ENCODE data around the gene GRID1. TPM values are rescaled to one million over a fixed set of nuclear protein-coding genes. Genes with fewer than 3 reads are reported as not detected.

Gene GRID1
- total RNA-seq, 1 experiment from 2014 or later, result 0.37 TPM

DNA sequence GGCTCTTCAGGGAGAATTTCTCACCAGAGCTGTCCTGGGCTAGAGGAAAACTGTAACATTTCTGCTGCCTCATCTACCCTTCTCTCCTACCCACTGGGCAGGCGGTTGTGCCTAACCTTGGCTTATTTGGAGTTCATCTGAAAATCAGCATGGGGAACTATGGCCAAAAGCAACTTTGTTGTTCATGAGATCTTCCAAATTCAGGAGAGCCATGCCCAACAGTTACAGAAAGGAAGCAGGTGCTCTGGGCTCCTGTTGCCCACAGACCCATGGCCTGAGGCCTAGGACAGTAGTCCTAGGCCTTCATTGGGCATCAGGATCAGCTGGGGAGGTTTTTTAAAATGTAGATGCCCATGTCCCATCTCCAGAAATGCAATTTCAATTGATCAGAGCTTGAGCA, 85.2 kb downstream of the GRID1 start:
- H3K36me3 Mint-ChIP-seq, result peaks cover 16% of the 10 kb centered on the region
- no peak for DNase-seq (ENCODE audit: low spot score)
- ChIA-PET POLR2A (no interaction called here), CTCF (no interaction called here)
- no peak overlapping the region for H3K4me3 Mint-ChIP-seq
- TF ChIP-seq, protein P1, sequence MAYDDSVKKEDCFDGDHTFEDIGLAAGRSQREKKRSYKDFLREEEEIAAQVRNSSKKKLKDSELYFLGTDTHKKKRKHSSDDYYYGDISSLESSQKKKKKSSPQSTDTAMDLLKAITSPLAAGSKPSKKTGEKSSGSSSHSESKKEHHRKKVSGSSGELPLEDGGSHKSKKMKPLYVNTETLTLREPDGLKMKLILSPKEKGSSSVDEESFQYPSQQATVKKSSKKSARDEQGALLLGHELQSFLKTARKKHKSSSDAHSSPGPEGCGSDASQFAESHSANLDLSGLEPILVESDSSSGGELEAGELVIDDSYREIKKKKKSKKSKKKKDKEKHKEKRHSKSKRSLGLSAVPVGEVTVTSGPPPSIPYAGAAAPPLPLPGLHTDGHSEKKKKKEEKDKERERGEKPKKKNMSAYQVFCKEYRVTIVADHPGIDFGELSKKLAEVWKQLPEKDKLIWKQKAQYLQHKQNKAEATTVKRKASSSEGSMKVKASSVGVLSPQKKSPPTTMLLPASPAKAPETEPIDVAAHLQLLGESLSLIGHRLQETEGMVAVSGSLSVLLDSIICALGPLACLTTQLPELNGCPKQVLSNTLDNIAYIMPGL (CRISPR knock-in tag; IDR thresholded peaks at IDR 0.05), result no peak
- TF ChIP-seq, protein P2, sequence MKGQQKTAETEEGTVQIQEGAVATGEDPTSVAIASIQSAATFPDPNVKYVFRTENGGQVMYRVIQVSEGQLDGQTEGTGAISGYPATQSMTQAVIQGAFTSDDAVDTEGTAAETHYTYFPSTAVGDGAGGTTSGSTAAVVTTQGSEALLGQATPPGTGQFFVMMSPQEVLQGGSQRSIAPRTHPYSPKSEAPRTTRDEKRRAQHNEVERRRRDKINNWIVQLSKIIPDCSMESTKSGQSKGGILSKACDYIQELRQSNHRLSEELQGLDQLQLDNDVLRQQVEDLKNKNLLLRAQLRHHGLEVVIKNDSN (CRISPR knock-in tag; IDR thresholded peaks at IDR 0.05), result no peak
- no peak for TF ChIP-seq EMX1 (CRISPR knock-in tag; IDR thresholded peaks at IDR 0.05)
- TF ChIP-seq, protein P3, sequence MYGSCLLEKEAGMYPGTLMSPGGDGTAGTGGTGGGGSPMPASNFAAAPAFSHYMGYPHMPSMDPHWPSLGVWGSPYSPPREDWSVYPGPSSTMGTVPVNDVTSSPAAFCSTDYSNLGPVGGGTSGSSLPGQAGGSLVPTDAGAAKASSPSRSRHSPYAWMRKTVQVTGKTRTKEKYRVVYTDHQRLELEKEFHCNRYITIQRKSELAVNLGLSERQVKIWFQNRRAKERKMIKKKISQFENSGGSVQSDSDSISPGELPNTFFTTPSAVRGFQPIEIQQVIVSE (CRISPR knock-in tag; IDR thresholded peaks at IDR 0.05; ENCODE audit: borderline replicate concordance), result no peak
- TF ChIP-seq ZNF416 (CRISPR knock-in tag; IDR thresholded peaks at IDR 0.05), result no peak
- TF ChIP-seq CBFB (CRISPR knock-in tag; IDR thresholded peaks at IDR 0.05; ENCODE audit: low read depth), result no peak
- no peak for TF ChIP-seq OVOL2 (CRISPR knock-in tag; IDR thresholded peaks at IDR 0.05; ENCODE audit: borderline replicate concordance)
- no peak for TF ChIP-seq ZNF671 (CRISPR knock-in tag; IDR thresholded peaks at IDR 0.05)
- no peak for TF ChIP-seq FOXK1 (CRISPR knock-in tag; IDR thresholded peaks at IDR 0.05)
- no peak for TF ChIP-seq ATF1 (CRISPR knock-in tag; IDR thresholded peaks at IDR 0.05)
- H3K27me3 Mint-ChIP-seq (ENCODE audit: low read depth), result peaks cover 5% of the 10 kb centered on the region; the same call in 1 of the 2 replicates
- H3K27ac Mint-ChIP-seq, result no peak overlapping the region
- peaks cover 43% of the 10 kb centered on the region for H3K9me3 Mint-ChIP-seq
- H3K4me1 Mint-ChIP-seq, result no peaks in the 10 kb centered on the region
- ATAC-seq, result no peak

DNA sequence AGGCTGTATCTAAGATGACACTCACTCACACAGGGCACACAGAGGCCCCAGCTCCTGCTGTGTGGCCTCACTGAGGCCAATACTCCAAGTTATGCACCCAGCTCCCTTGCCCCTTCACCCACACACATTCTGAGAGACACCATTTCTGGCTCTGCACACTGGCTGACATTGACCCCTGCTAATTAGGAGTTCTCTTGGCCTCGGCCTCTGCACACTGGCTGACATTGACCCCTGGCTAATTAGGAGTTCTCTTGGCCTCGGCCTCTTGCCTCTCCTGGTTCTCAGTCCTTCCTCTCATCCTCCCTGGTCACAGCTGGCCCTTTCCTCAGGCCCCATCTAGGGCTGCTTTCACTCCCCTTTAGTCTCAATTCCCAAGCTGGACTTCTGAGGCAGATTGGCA, 97.3 kb downstream of the GRID1 start:
- DNase-seq (ENCODE audit: low spot score), result no peak
- ChIA-PET POLR2A (no interaction called here), CTCF (no interaction called here)
- Mint-ChIP-seq H3K9me3 (peaks cover 20% of the 10 kb centered on the region), H3K27me3 (ENCODE audit: low read depth) (no peaks in the 10 kb centered on the region; the same call in 1 of the 2 replicates), H3K4me3 (no peak overlapping the region), H3K36me3 (peaks cover 6% of the 10 kb centered on the region), H3K27ac (no peak overlapping the region), H3K4me1 (0 out of 2 replicates have a peak, but pooled peaks cover under 1% of the 10 kb centered on the region)
- TF ChIP-seq, protein P3 (CRISPR knock-in tag; IDR thresholded peaks at IDR 0.05; ENCODE audit: borderline replicate concordance), result no peak
- TF ChIP-seq, protein P4, sequence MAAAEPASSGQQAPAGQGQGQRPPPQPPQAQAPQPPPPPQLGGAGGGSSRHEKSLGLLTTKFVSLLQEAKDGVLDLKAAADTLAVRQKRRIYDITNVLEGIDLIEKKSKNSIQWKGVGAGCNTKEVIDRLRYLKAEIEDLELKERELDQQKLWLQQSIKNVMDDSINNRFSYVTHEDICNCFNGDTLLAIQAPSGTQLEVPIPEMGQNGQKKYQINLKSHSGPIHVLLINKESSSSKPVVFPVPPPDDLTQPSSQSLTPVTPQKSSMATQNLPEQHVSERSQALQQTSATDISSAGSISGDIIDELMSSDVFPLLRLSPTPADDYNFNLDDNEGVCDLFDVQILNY (CRISPR knock-in tag; IDR thresholded peaks at IDR 0.05), result no peak
- TF ChIP-seq GABPB1 (CRISPR knock-in tag; IDR thresholded peaks at IDR 0.05) (no peak), NR1H2 (CRISPR knock-in tag; IDR thresholded peaks at IDR 0.05) (no peak), CREM (CRISPR knock-in tag; IDR thresholded peaks at IDR 0.05) (no peak), ESRRA (CRISPR knock-in tag; IDR thresholded peaks at IDR 0.05; ENCODE audit: borderline replicate concordance) (no peak), ZNF121 (CRISPR knock-in tag; IDR thresholded peaks at IDR 0.05) (no peak), SP1 (CRISPR knock-in tag; conservative IDR thresholded peaks at IDR 0.05) (no peak), ZBTB21 (CRISPR knock-in tag; IDR thresholded peaks at IDR 0.05; ENCODE audit: borderline replicate concordance) (no peak), SMAD4 (CRISPR knock-in tag; IDR thresholded peaks at IDR 0.05) (no peak), JUN (CRISPR knock-in tag; IDR thresholded peaks at IDR 0.05) (no peak), TP53 (CRISPR knock-in tag; IDR thresholded peaks at IDR 0.05) (no peak), NR3C1 (CRISPR knock-in tag; conservative IDR thresholded peaks at IDR 0.05; ENCODE audit: low read depth) (no peak), FOXJ3 (CRISPR knock-in tag; IDR thresholded peaks at IDR 0.05; ENCODE audit: borderline replicate concordance) (no peak), HMGA2 (CRISPR knock-in tag; IDR thresholded peaks at IDR 0.05) (no peak), ZNF138 (CRISPR knock-in tag; conservative IDR thresholded peaks at IDR 0.05) (no peak)
- TF ChIP-seq, protein P5, sequence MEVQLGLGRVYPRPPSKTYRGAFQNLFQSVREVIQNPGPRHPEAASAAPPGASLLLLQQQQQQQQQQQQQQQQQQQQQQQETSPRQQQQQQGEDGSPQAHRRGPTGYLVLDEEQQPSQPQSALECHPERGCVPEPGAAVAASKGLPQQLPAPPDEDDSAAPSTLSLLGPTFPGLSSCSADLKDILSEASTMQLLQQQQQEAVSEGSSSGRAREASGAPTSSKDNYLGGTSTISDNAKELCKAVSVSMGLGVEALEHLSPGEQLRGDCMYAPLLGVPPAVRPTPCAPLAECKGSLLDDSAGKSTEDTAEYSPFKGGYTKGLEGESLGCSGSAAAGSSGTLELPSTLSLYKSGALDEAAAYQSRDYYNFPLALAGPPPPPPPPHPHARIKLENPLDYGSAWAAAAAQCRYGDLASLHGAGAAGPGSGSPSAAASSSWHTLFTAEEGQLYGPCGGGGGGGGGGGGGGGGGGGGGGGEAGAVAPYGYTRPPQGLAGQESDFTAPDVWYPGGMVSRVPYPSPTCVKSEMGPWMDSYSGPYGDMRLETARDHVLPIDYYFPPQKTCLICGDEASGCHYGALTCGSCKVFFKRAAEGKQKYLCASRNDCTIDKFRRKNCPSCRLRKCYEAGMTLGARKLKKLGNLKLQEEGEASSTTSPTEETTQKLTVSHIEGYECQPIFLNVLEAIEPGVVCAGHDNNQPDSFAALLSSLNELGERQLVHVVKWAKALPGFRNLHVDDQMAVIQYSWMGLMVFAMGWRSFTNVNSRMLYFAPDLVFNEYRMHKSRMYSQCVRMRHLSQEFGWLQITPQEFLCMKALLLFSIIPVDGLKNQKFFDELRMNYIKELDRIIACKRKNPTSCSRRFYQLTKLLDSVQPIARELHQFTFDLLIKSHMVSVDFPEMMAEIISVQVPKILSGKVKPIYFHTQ (CRISPR knock-in tag; IDR thresholded peaks at IDR 0.05), result no peak
- no peak for ATAC-seq

All from WTC11 (cell line).